ENCODE data around the gene POLN. TPM values are rescaled to one million over a fixed set of nuclear protein-coding genes. Genes with fewer than 3 reads are reported as not detected.

POLN gene
- polyA plus RNA-seq, 1 experiment, result 1.5 TPM

GRCh38 chr4:2194496-2194895 lies 47.4 kb downstream of the POLN start:
- Histone ChIP-seq H3K27me3 (ENCODE audit: control insufficient read depth, insufficient read depth, low read length) (no peaks in the 10 kb centered on the region), H3K36me3 (ENCODE audit: control insufficient read depth, insufficient read depth, low read length) (no peaks in the 10 kb centered on the region), H3K4me3 (ENCODE audit: low read depth, low read length) (no peak overlapping the region)
- TF ChIP-seq CTCF (IDR thresholded peaks at IDR 0.05; ENCODE audit: insufficient read depth, low read depth, low read length), result no peak
- POLR2A ChIA-PET, result no interaction called here
- DNase-seq (ENCODE audit: low read depth), result no peak
- CTCF ChIA-PET, result interaction anchor here (1.4 kb wide), 1 partner anchor 26 kb away, joined by 5 read pairs; no protein-coding TSS in a partner anchor

GRCh38 chr4:2193326-2193725 lies 48.6 kb downstream of the POLN start:
- Histone ChIP-seq H3K36me3 (ENCODE audit: control insufficient read depth, insufficient read depth, low read length) (no peaks in the 10 kb centered on the region), H3K27me3 (ENCODE audit: control insufficient read depth, insufficient read depth, low read length) (no peaks in the 10 kb centered on the region), H3K4me3 (ENCODE audit: low read depth, low read length) (no peak overlapping the region)
- no peak for DNase-seq (ENCODE audit: low read depth)
- POLR2A ChIA-PET, result no interaction called here
- CTCF ChIA-PET, result interaction anchor here (1.0 kb wide), 1 partner anchor 27 kb away, joined by 3 read pairs; no protein-coding TSS in a partner anchor
- TF ChIP-seq CTCF (IDR thresholded peaks at IDR 0.05; ENCODE audit: insufficient read depth, low read depth, low read length), result no peak

GRCh38 chr4:2186865-2187172 lies 55.1 kb downstream of the POLN start:
- ChIA-PET CTCF (no interaction called here), POLR2A (no interaction called here)
- no peak for TF ChIP-seq CTCF (IDR thresholded peaks at IDR 0.05; ENCODE audit: insufficient read depth, low read depth, low read length)
- Histone ChIP-seq H3K36me3 (ENCODE audit: control insufficient read depth, insufficient read depth, low read length) (no peaks in the 10 kb centered on the region), H3K4me3 (ENCODE audit: low read depth, low read length) (no peak overlapping the region), H3K27me3 (ENCODE audit: control insufficient read depth, insufficient read depth, low read length) (no peaks in the 10 kb centered on the region)
- no peak for DNase-seq (ENCODE audit: low read depth)

GRCh38 chr4:2186133-2186864 lies 55.6 kb downstream of the POLN start:
- CTCF ChIA-PET, result no interaction called here
- no peak for DNase-seq (ENCODE audit: low read depth)
- POLR2A ChIA-PET, result no interaction called here
- peak; percentile 10; the same call in 1 of the 2 replicates for TF ChIP-seq CTCF (IDR thresholded peaks at IDR 0.05; ENCODE audit: insufficient read depth, low read depth, low read length)
- Histone ChIP-seq H3K4me3 (ENCODE audit: low read depth, low read length) (no peak overlapping the region), H3K36me3 (ENCODE audit: control insufficient read depth, insufficient read depth, low read length) (no peaks in the 10 kb centered on the region), H3K27me3 (ENCODE audit: control insufficient read depth, insufficient read depth, low read length) (no peaks in the 10 kb centered on the region)

- POLR2A ChIA-PET, result no interaction called here
- TF ChIP-seq CTCF (IDR thresholded peaks at IDR 0.05; ENCODE audit: insufficient read depth, low read depth, low read length), result no peak
- CTCF ChIA-PET, result interaction anchor here (0.5 kb wide), 1 partner anchor 764 kb away, joined by 3 read pairs; no protein-coding TSS in a partner anchor
- no peak for DNase-seq (ENCODE audit: low read depth)
- Histone ChIP-seq H3K4me3 (ENCODE audit: low read depth, low read length) (no peak overlapping the region), H3K27me3 (ENCODE audit: control insufficient read depth, insufficient read depth, low read length) (no peaks in the 10 kb centered on the region), H3K36me3 (ENCODE audit: control insufficient read depth, insufficient read depth, low read length) (no peaks in the 10 kb centered on the region)
Observed at GRCh38 chr4:2183394-2183793, 58.5 kb downstream of the POLN start.

Measured in BJ (cell line).